H1 (cell line): ENCODE data around the gene CHD6. TPM values are rescaled to one million over a fixed set of nuclear protein-coding genes. Genes with fewer than 3 reads are reported as not detected.
A peak's percentile ranks its signal among the peaks of the same experiment; 100 is the strongest.

Experiments used
- CTCF ChIA-PET: fragments of 300-600 bp; sonication (Branson Sonifier 250); formaldehyde crosslinking; loops from one replicate; lab custom pipeline; 2021; ENCODE audit not compliant: partially characterized antibody; lab: Charles Lee
- POLR2A ChIA-PET: fragments of 300-600 bp; sonication (Branson Sonifier 250); formaldehyde crosslinking; loops from one replicate; lab custom pipeline; 2021; ENCODE audit warnings: inconsistent platforms; ENCODE audit not compliant: partially characterized antibody; lab: Charles Lee
- DNase-seq, 2 experiments: peaks; one replicate each; pipeline versions ENCODE4 v3.0.0 to v3.0.0-alpha.2; 2010 to 2022; ENCODE audit warnings: low spot score in 2 of 2, low read depth in 1 of 2, mixed read lengths in 1 of 2
- FAIRE-seq: peaks from 2 replicates; lab custom pipeline; 2011; peaks lifted over from hg19 to GRCh38; lab: Jason Lieb, UNC
- H2AFZ ChIP-seq: 2 replicates; pipeline ENCODE4 v1.8.1; 2012; ENCODE audit warnings: low read length, inconsistent platforms
- H2AK5ac ChIP-seq: 2 replicates; pipeline ENCODE4 v1.6.1; 2013; ENCODE audit warnings: low read depth, low read length
- H2BK120ac ChIP-seq: replicated peaks from 2 replicates; pipeline ENCODE3; 2013; ENCODE audit warnings: low read depth, low read length, inconsistent platforms
- H2BK12ac ChIP-seq: 2 replicates; pipeline ENCODE4 v1.6.1; 2013; ENCODE audit warnings: low read depth, low read length
- H2BK15ac ChIP-seq: 2 replicates; pipeline ENCODE4 v1.6.1; 2013; ENCODE audit warnings: low read length
- H2BK20ac ChIP-seq: 2 replicates; pipeline ENCODE4 v1.6.1; 2013; ENCODE audit warnings: low read length
- H2BK5ac ChIP-seq: 2 replicates; pipeline ENCODE4 v1.6.1; 2013; ENCODE audit warnings: low read depth, low read length
- H3K14ac ChIP-seq: 2 replicates; pipeline ENCODE4 v1.6.1; 2013; ENCODE audit warnings: inconsistent platforms; ENCODE audit not compliant: insufficient read length
- H3K18ac ChIP-seq: 2 replicates; pipeline ENCODE4 v1.6.1; 2013; ENCODE audit warnings: low read length; ENCODE audit errors: extremely low read depth
- H3K23ac ChIP-seq: 2 replicates; pipeline ENCODE4 v1.6.1; 2013; ENCODE audit warnings: inconsistent platforms; ENCODE audit not compliant: insufficient read length
- H3K23me2 ChIP-seq: 2 replicates; pipeline ENCODE4 v1.6.1; 2013; ENCODE audit warnings: low read depth, low read length
- H3K27ac ChIP-seq: 2 replicates; pipeline ENCODE4 v1.6.1; 2011; ENCODE audit warnings: low read depth, low read length, inconsistent platforms
- H3K27me3 ChIP-seq, 4 experiments: replicated peaks in 1 of 4; 1 replicate in 1 of 4; 2 replicates in 3 of 4; pipeline versions ENCODE4 v1.6.1 to v1.8.1; 2011 to 2013; ENCODE audit warnings: low read length in 3 of 4, mild to moderate bottlenecking in 3 of 4, inconsistent platforms in 2 of 4, mixed read lengths in 2 of 4, moderate library complexity in 1 of 4; ENCODE audit not compliant: control insufficient read depth in 3 of 4, insufficient read depth in 3 of 4; ENCODE audit errors: extremely low read depth in 1 of 4
- H3K36me3 ChIP-seq, 4 experiments: 2 replicates each; pipeline versions ENCODE4 v1.6.1 to v1.8.1; 2011 to 2013; ENCODE audit warnings: mild to moderate bottlenecking in 4 of 4, low read length in 3 of 4, moderate library complexity in 2 of 4, control low read depth in 1 of 4, inconsistent platforms in 1 of 4; ENCODE audit not compliant: insufficient read depth in 4 of 4, control insufficient read depth in 2 of 4
- H3K4ac ChIP-seq: replicated peaks from 2 replicates; pipeline ENCODE3; 2013; ENCODE audit warnings: low read length, low read depth, mixed read lengths, inconsistent platforms; ENCODE audit not compliant: insufficient read length
- H3K4me1 ChIP-seq, 4 experiments: replicated peaks in 1 of 4; 1 replicate in 1 of 4; 2 replicates in 3 of 4; pipeline versions ENCODE4 v1.6.1 to v1.8.1; 2011 to 2013; ENCODE audit warnings: low read length in 3 of 4, inconsistent platforms in 2 of 4, mixed read lengths in 1 of 4; ENCODE audit not compliant: insufficient read depth in 4 of 4, control insufficient read depth in 3 of 4
- H3K4me2 ChIP-seq, 2 experiments: 2 replicates each; pipeline versions ENCODE4 v1.6.1 to v1.8.1; 2011 to 2013; ENCODE audit warnings: low read depth in 2 of 2, low read length in 2 of 2, control low read depth in 1 of 2, inconsistent platforms in 1 of 2, mild to moderate bottlenecking in 1 of 2; ENCODE audit not compliant: insufficient read depth in 1 of 2
- H3K4me3 ChIP-seq, 4 experiments: fragments of 200-600, 300-600 bp in 1 of 4; sonication (generic), shearing (Covaris generic), sonication (Bioruptor Twin) in 1 of 4; 2 replicates each; pipeline versions ENCODE4 v1.5.1 to v1.8.1; 2011 to 2016; ENCODE audit warnings: low read length in 4 of 4, low read depth in 3 of 4, control low read depth in 2 of 4, inconsistent platforms in 2 of 4, mild to moderate bottlenecking in 2 of 4, mixed read lengths in 1 of 4, moderate library complexity in 1 of 4; ENCODE audit not compliant: insufficient read depth in 2 of 4; ENCODE audit errors: extremely low read depth in 1 of 4
- H3K56ac ChIP-seq: replicated peaks from 2 replicates; pipeline ENCODE3; 2013; ENCODE audit warnings: low read depth, mild to moderate bottlenecking, mixed read lengths, low read length, inconsistent platforms; ENCODE audit not compliant: insufficient read length
- H3K79me1 ChIP-seq: 2 replicates; pipeline ENCODE4 v1.6.1; 2013; ENCODE audit warnings: low read depth, low read length, control low read depth
- H3K79me2 ChIP-seq, 2 experiments: 2 replicates each; pipeline versions ENCODE4 v1.6.1 to v1.8.1; 2012 to 2013; ENCODE audit warnings: low read length in 2 of 2, mild to moderate bottlenecking in 2 of 2, inconsistent platforms in 1 of 2; ENCODE audit not compliant: insufficient read depth in 2 of 2, control insufficient read depth in 1 of 2
- H3K9ac ChIP-seq, 4 experiments: replicated peaks in 1 of 4; 1 replicate in 1 of 4; 2 replicates in 3 of 4; pipeline versions ENCODE4 v1.6.1 to v1.8.1; 2011 to 2013; ENCODE audit warnings: low read depth in 3 of 4, low read length in 3 of 4, control low read depth in 2 of 4, mild to moderate bottlenecking in 2 of 4, moderate library complexity in 2 of 4, inconsistent platforms in 1 of 4; ENCODE audit errors: extremely low read depth in 1 of 4
- H3K9me3 ChIP-seq, 2 experiments: 2 replicates each; pipeline versions ENCODE4 v1.6.1 to v1.8.1; 2012 to 2013; ENCODE audit warnings: mild to moderate bottlenecking in 2 of 2, moderate library complexity in 2 of 2, control low read depth in 1 of 2, inconsistent platforms in 1 of 2, low read depth in 1 of 2, low read length in 1 of 2, mixed read lengths in 1 of 2; ENCODE audit not compliant: insufficient read depth in 2 of 2
- H4K20me1 ChIP-seq, 2 experiments: replicated peaks in 1 of 2; 2 replicates each; pipeline versions ENCODE3 to v1.8.1; 2011 to 2013; ENCODE audit warnings: inconsistent platforms in 2 of 2, low read length in 2 of 2, mild to moderate bottlenecking in 1 of 2; ENCODE audit not compliant: insufficient read depth in 2 of 2, control insufficient read depth in 1 of 2
- H4K5ac ChIP-seq: 2 replicates; pipeline ENCODE4 v1.6.1; 2013; ENCODE audit warnings: low read length, low read depth, mixed read lengths, inconsistent platforms; ENCODE audit not compliant: insufficient read length
- H4K8ac ChIP-seq: 2 replicates; pipeline ENCODE4 v1.8.0; 2013; ENCODE audit warnings: mild to moderate bottlenecking, moderate library complexity, low read length, inconsistent platforms; ENCODE audit not compliant: insufficient read depth; ENCODE audit errors: extremely low read depth
- H4K91ac ChIP-seq: replicated peaks from 2 replicates; pipeline ENCODE3; 2013; ENCODE audit warnings: low read length, mixed read lengths, inconsistent platforms; ENCODE audit not compliant: insufficient read length
- ASH2L ChIP-seq: fragments of 200-600, 300-600 bp; sonication (generic); IDR thresholded peaks from one replicate; pipeline ENCODE4 v1.7.1; 2017; ENCODE audit warnings: low read length
- CTCF ChIP-seq, 3 experiments: IDR thresholded peaks; 1 replicate in 2 of 3; 2 replicates in 1 of 3; pipeline versions ENCODE4 v1.5.1 to v1.6.1; 2011; ENCODE audit warnings: low read length in 3 of 3, mild to moderate bottlenecking in 3 of 3, inconsistent platforms in 2 of 3, low read depth in 1 of 3, moderate library complexity in 1 of 3; ENCODE audit not compliant: insufficient read depth in 1 of 3; ENCODE audit errors: control extremely low read depth in 1 of 3
- GABPA ChIP-seq: IDR thresholded peaks from 2 replicates; pipeline ENCODE4 v1.6.1; 2011; ENCODE audit warnings: mild to moderate bottlenecking, low read length, moderate library complexity, borderline replicate concordance; ENCODE audit not compliant: insufficient read depth
- MAFK ChIP-seq: IDR thresholded peaks from 2 replicates; pipeline ENCODE4 v1.6.1; 2012; ENCODE audit warnings: low read depth, mild to moderate bottlenecking, improper control_type of control experiment, low read length
- NRF1 ChIP-seq: IDR thresholded peaks from 2 replicates; pipeline ENCODE4 v1.6.1; 2011; ENCODE audit warnings: mild to moderate bottlenecking, low read depth, low read length, improper control_type of control experiment
- RAD21 ChIP-seq, 2 experiments: IDR thresholded peaks in 1 of 2; conservative IDR thresholded peaks in 1 of 2; 2 replicates each; pipeline ENCODE4 v1.6.1; 2011; ENCODE audit warnings: low read depth in 2 of 2, low read length in 2 of 2, improper control_type of control experiment in 1 of 2, inconsistent platforms in 1 of 2, mild to moderate bottlenecking in 1 of 2, moderate library complexity in 1 of 2
- TEAD4 ChIP-seq: IDR thresholded peaks from 2 replicates; pipeline ENCODE4 v1.6.1; 2012; ENCODE audit warnings: low read depth, low read length, inconsistent platforms, mixed read lengths
- YY1 ChIP-seq: IDR thresholded peaks from 2 replicates; pipeline ENCODE4 v1.6.1; 2011; ENCODE audit warnings: low read depth, mild to moderate bottlenecking, low read length
- WGBS, 2 experiments: shearing (Covaris generic) in 1 of 2; methylation state at CpG; one replicate each; pipeline versions ENCODE4 v1.1.6 to v1.1.7; 2013 to 2015; ENCODE audit warnings: low lambda C conversion rate in 2 of 2, mixed read lengths in 2 of 2, inconsistent platforms in 1 of 2, low coverage in 1 of 2, missing lambda C conversion rate in 1 of 2; ENCODE audit not compliant: insufficient replicate concordance in 2 of 2, insufficient coverage in 1 of 2, insufficient read length in 1 of 2; ENCODE audit errors: extremely low coverage in 1 of 2, missing lambda C conversion rate in 1 of 2; 5-methylcytosine and 5-hydroxymethylcytosine counted together
- polyA plus RNA-seq, 7 experiments: library from polyadenylated mRNA; depleted of rRNA in 3 of 7; stranded (reverse) in 5 of 7; unstranded in 2 of 7; fragments of >200 nt in 5 of 7; fragments of 200-250 nt in 2 of 7; gene quantifications; 1 replicate in 5 of 7; 2 replicates in 1 of 7; 4 replicates in 1 of 7; pipeline versions ENCODE4 v1.2.1 to v1.2.3, GENCODE V29; 2011 to 2013; ENCODE audit warnings: missing spikeins in 2 of 7, mixed read lengths in 2 of 7
- total RNA-seq: library from RNA; stranded (reverse); fragmentation: NEBNext Ultra II Directional; extraction: Animal tissue kit (Norgen Biotek cat#: 25700); gene quantifications from 2 replicates; pipeline ENCODE4 v1.2.1, GENCODE V29; 2021

Gene CHD6
- total and polyA plus RNA-seq, 2 of the 8 experiments (the other 6 are each of a cell fraction or from before 2014, with no cell fraction given) = 11.1 to 62.9 TPM

- DNase-seq (no peak), FAIRE-seq (no peak)
- H3K27ac ChIP-seq = no peak overlapping the region
- ChIA-PET CTCF (interaction anchor here (0.8 to 3.5 kb wide), 14 partner anchors 9 to 132 kb away, joined by 3 to 23 read pairs (median 4); partner anchors contain the start of genes EMILIN3 and LPIN3), POLR2A (no interaction called here)
- H3K23me2 ChIP-seq = no peaks in the 10 kb centered on the region; the same call in 1 of the 2 replicates
- H2AFZ ChIP-seq = no peak overlapping the region
- no peak overlapping the region for H4K91ac ChIP-seq
- H3K79me2 ChIP-seq = no peaks in the 10 kb centered on the region
- H3K4me3 ChIP-seq = no peak overlapping the region
- H3K36me3 ChIP-seq = no peaks in the 10 kb centered on the region
- H3K4ac ChIP-seq = no peak overlapping the region
- H2BK5ac ChIP-seq = no peak overlapping the region
- no peak overlapping the region for H3K56ac ChIP-seq
- no peak overlapping the region for H2AK5ac ChIP-seq
- no peak overlapping the region for H4K5ac ChIP-seq
- H3K4me2 ChIP-seq = no peak overlapping the region
- H3K23ac ChIP-seq = no peak overlapping the region
- no peak overlapping the region for H2BK120ac ChIP-seq
- TF ChIP-seq RAD21 (IDR thresholded peaks at IDR 0.05 in 1 of 2, conservative IDR thresholded peaks at IDR 0.05 in 1 of 2; ENCODE audit: low read depth in 2 of 2, low read length in 2 of 2) (peak in 1 of 2 experiments; percentile 33; a peak in 1 of 4 replicates), CTCF (IDR thresholded peaks at IDR 0.05; ENCODE audit: control extremely low read depth in 1 of 3, insufficient read depth in 1 of 3, low read depth in 1 of 3, low read length in 3 of 3) (peak; percentile 36 to 60 (median 53); a peak in 3 of 4 replicates), YY1 (no peak), NRF1 (no peak), ASH2L (no peak), MAFK (no peak), GABPA (no peak), TEAD4 (no peak)
- H3K27me3 ChIP-seq = no peaks in the 10 kb centered on the region
- H3K79me1 ChIP-seq = no peaks in the 10 kb centered on the region
- peaks cover 0 to 1% of the 10 kb centered on the region in 2 experiments for H4K20me1 ChIP-seq
- H3K9me3 ChIP-seq = no peaks in the 10 kb centered on the region
- H2BK20ac ChIP-seq = no peak overlapping the region
- no peak overlapping the region for H3K9ac ChIP-seq
- H2BK12ac ChIP-seq = no peak overlapping the region
- H3K14ac ChIP-seq = no peak overlapping the region
- no peak overlapping the region for H3K18ac ChIP-seq
- H3K4me1 ChIP-seq = no peaks in the 10 kb centered on the region; a peak in 1 of 7 replicates
- H4K8ac ChIP-seq = no peak overlapping the region
- 88% methylated on average over 4 of the region's 4 CpGs; no CpG with 5 or more reads in 1 of the 2 experiments for WGBS, 2 experiments
- no peak overlapping the region for H2BK15ac ChIP-seq
Measured at GRCh38 chr20:41352106-41352505, 266.1 kb downstream of the CHD6 start.
